GM12892 (cell line): ENCODE data around the gene STT3A.

Experiments
- DNase-seq: peaks from one replicate; pipeline ENCODE4 v3.0.0; 2011; ENCODE audit not compliant: insufficient read length
- FAIRE-seq: peaks from 2 replicates; lab custom pipeline; 2011; peaks lifted over from hg19 to GRCh38; lab: Jason Lieb, UNC
- POLR2A ChIP-seq: IDR thresholded peaks from 2 replicates; pipeline ENCODE4 v1.6.1; 2011; ENCODE audit warnings: low read depth, low read length, control low read depth
- POLR2AphosphoS5 ChIP-seq: IDR thresholded peaks from 2 replicates; pipeline ENCODE4 v1.6.1; 2011; ENCODE audit warnings: low read depth, low read length, control low read depth
- TAF1 ChIP-seq: IDR thresholded peaks from 2 replicates; pipeline ENCODE4 v1.6.1; 2011; ENCODE audit warnings: low read depth, mild to moderate bottlenecking, control low read depth, low read length, borderline replicate concordance

STT3A gene

GRCh38 chr11:125670172-125670571, 77.5 kb downstream of the STT3A start:
- no peak for DNase-seq
- no peak for FAIRE-seq
- no peak for TF ChIP-seq TAF1
- no peak for TF ChIP-seq POLR2A
- no peak for TF ChIP-seq POLR2AphosphoS5

GRCh38 chr11:125671561-125671960, 78.9 kb downstream of the STT3A start:
- TF ChIP-seq POLR2AphosphoS5 (no peak), POLR2A (no peak), TAF1 (no peak)
- DNase-seq, result no peak
- FAIRE-seq, result no peak
